Panc1 (cell line): Measurements from ENCODE around the gene PON1. TPM values are rescaled to one million over a fixed set of nuclear protein-coding genes. Genes with fewer than 3 reads are reported as not detected.

Source experiments
- ATAC-seq: fragments of 200-7000 bp; cut with Tn5 transposase; 2 replicates; pipeline ENCODE4 v1.9.1; 2020; ENCODE audit warnings: mild to moderate bottlenecking, moderate library complexity
- BruUV-seq: library from RNA; stranded (reverse); fragments of 400-500 nt; replicated peaks from 2 replicates; lab custom pipeline; 2021; lab: Mats Ljungman, UMichigan
- CTCF ChIA-PET: fragments of 300-600 bp; sonication (Branson Sonifier 250); formaldehyde crosslinking; loops from one replicate; lab custom pipeline; 2022; ENCODE audit warnings: antibody characterized with exemption; lab: Charles Lee
- POLR2A ChIA-PET: fragments of 300-600 bp; sonication (Branson Sonifier 250); formaldehyde crosslinking; loops from one replicate; lab custom pipeline; 2022; ENCODE audit warnings: antibody characterized with exemption; lab: Charles Lee
- DNase-seq: peaks from one replicate; pipeline ENCODE4 v3.0.0-alpha.2; 2010; ENCODE audit warnings: low read depth, low spot score
- H3K27ac ChIP-seq: 2 replicates; pipeline ENCODE4 v1.5.1; 2011; ENCODE audit warnings: mild to moderate bottlenecking, low read length, inconsistent platforms
- H3K27me3 ChIP-seq: fragments of 200-500 bp; sonication (Bioruptor generic); 2 replicates; pipeline ENCODE4 v1.6.0; 2014; ENCODE audit warnings: low read length, inconsistent platforms; ENCODE audit not compliant: control insufficient read depth, insufficient read depth
- H3K36me3 ChIP-seq: fragments of 200-500 bp; sonication (Bioruptor generic); 2 replicates; pipeline ENCODE4 v1.5.1; 2014; ENCODE audit warnings: inconsistent platforms, mild to moderate bottlenecking, low read length, moderate library complexity; ENCODE audit not compliant: control insufficient read depth, insufficient read depth
- H3K4me1 ChIP-seq: 2 replicates; pipeline ENCODE4 v1.5.1; 2011; ENCODE audit warnings: inconsistent platforms, mild to moderate bottlenecking, low read length, moderate library complexity; ENCODE audit not compliant: control insufficient read depth, insufficient read depth
- H3K4me3 ChIP-seq, 2 experiments: 2 replicates each; pipeline ENCODE4 v1.5.1; 2011 to 2012; ENCODE audit warnings: low read depth in 2 of 2, low read length in 2 of 2, mild to moderate bottlenecking in 2 of 2, inconsistent platforms in 1 of 2, moderate library complexity in 1 of 2
- H3K9me3 ChIP-seq: fragments of 200-500 bp; sonication (Bioruptor generic); 2 replicates; pipeline ENCODE4 v1.5.1; 2014; ENCODE audit warnings: low read depth, mild to moderate bottlenecking, inconsistent platforms, low read length, moderate library complexity; ENCODE audit not compliant: control insufficient read depth, insufficient read depth
- CTCF ChIP-seq: fragments of 450-650 bp; IDR thresholded peaks from 2 replicates; pipeline ENCODE4 v1.5.1; 2017; ENCODE audit warnings: mild to moderate bottlenecking
- POLR2AphosphoS5 ChIP-seq: IDR thresholded peaks from 2 replicates; pipeline ENCODE4 v1.6.1; 2012; ENCODE audit warnings: mild to moderate bottlenecking, low read depth, low read length, moderate library complexity
- REST ChIP-seq, 2 experiments: IDR thresholded peaks; 2 replicates each; pipeline ENCODE4 v1.6.1; 2011 to 2012; ENCODE audit warnings: low read depth in 2 of 2, control low read depth in 1 of 2, low read length in 1 of 2, mild to moderate bottlenecking in 1 of 2, moderate library complexity in 1 of 2; ENCODE audit not compliant: insufficient read depth in 1 of 2
- SIN3A ChIP-seq: IDR thresholded peaks from 2 replicates; pipeline ENCODE4 v1.6.1; 2012; ENCODE audit warnings: low read depth, mild to moderate bottlenecking, low read length, moderate library complexity, borderline replicate concordance; ENCODE audit not compliant: insufficient read depth
- TCF7L2 ChIP-seq: IDR thresholded peaks from 2 replicates; pipeline ENCODE4 v1.6.1; 2011; ENCODE audit warnings: mild to moderate bottlenecking, low read depth, low read length, inconsistent platforms
- in situ Hi-C: cut with HindIII; loops from 2 replicates; pipeline ENCODE4 v1.10.0; 2016; ENCODE audit warnings: low sequenced_read_pairs, low pct_unique_long_range_greater_than_20kb
- intact Hi-C: fragments of 100-400 bp; cut with micrococcal nuclease; formaldehyde crosslinking; loops from one replicate; pipeline ENCODE4 v1.10.0; 2022; ENCODE audit not compliant: unreplicated experiment
- total RNA-seq: library from RNA; stranded (reverse); gene quantifications from one replicate; pipeline ENCODE4 v1.2.1, GENCODE V29; 2021; ENCODE audit not compliant: unreplicated experiment

Gene PON1
- total RNA-seq, 1 experiment from 2014 or later = not detected

- in situ Hi-C loops = no loop called here
- DNase-seq (no peak), ATAC-seq (no peak)
- ChIA-PET POLR2A (no interaction called here), CTCF (no interaction called here)
- no peaks in the 10 kb centered on the region for H3K4me1 ChIP-seq
- TF ChIP-seq SIN3A = no peak
- TF ChIP-seq CTCF = no peak
- no peak for TF ChIP-seq REST (IDR thresholded peaks at IDR 0.05; ENCODE audit: insufficient read depth in 1 of 2, low read depth in 2 of 2, low read length in 1 of 2)
- no peak for TF ChIP-seq POLR2AphosphoS5
- TF ChIP-seq TCF7L2 = no peak
- H3K9me3 ChIP-seq = no peaks in the 10 kb centered on the region
- no TSS peak for BruUV-seq
- no peak overlapping the region for H3K27ac ChIP-seq
- no peaks in the 10 kb centered on the region for H3K27me3 ChIP-seq
- intact Hi-C loops = no loop called here
- no peaks in the 10 kb centered on the region for H3K36me3 ChIP-seq
- H3K4me3 ChIP-seq = no peak overlapping the region
These were observed 14.4 kb downstream of the PON1 start for GRCh38 chr7:95309951-95310350.

- POLR2A ChIA-PET = no interaction called here
- no peaks in the 10 kb centered on the region for H3K36me3 ChIP-seq
- H3K27me3 ChIP-seq = no peaks in the 10 kb centered on the region
- H3K4me1 ChIP-seq = no peaks in the 10 kb centered on the region
- no peaks in the 10 kb centered on the region for H3K9me3 ChIP-seq
- CTCF ChIA-PET = interaction anchor here (0.6 kb wide), 1 partner anchor 330 kb away, joined by 6 read pairs; no protein-coding TSS in a partner anchor
- TF ChIP-seq TCF7L2 (no peak), REST (IDR thresholded peaks at IDR 0.05; ENCODE audit: insufficient read depth in 1 of 2, low read depth in 2 of 2, low read length in 1 of 2) (no peak), POLR2AphosphoS5 (no peak), CTCF (no peak), SIN3A (no peak)
- no peak overlapping the region for H3K4me3 ChIP-seq
- no peak for ATAC-seq
- in situ Hi-C loops = no loop called here
- no peak for DNase-seq
- H3K27ac ChIP-seq = no peak overlapping the region
- intact Hi-C loops = no loop called here
- BruUV-seq = no TSS peak
These were observed 19.3 kb downstream of the PON1 start for GRCh38 chr7:95304990-95305389.
